ENCODE measurements around the gene CISD2. TPM values are rescaled to one million over a fixed set of nuclear protein-coding genes. Genes with fewer than 3 reads are reported as not detected.
"Not testable (repeated sequence)": the region's sequence is repeated elsewhere in the genome, so short reads cannot be mapped to it uniquely, and the experiment has no call there.

CISD2 gene
- total RNA-seq, 6 experiments from 2014 or later: 29.7 to 38.8 (median 34.4) TPM

DNA sequence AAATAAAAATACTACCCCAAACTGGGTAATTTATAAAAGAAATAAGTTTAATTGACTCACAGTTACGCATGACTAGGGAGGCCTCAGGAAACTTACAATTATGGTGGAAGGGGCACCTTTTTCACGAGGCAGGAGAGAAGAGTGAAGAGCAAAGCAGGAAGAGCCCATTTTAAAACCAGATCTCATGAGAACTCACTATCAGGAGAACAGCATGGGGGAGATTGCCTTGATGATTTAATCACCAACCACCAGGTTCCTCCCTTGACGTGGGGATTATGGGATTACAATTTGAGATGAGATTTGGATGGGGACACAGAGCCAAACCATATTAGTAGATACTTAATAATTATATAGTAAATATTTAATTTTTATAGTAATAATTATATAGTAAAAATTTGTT, 10.1 kb downstream of the CISD2 start:
- Mint-ChIP-seq H3K4me1 (ENCODE audit: low read depth) (peaks cover 13% of the 10 kb centered on the region; the same call in 1 of the 2 replicates), H3K27me3 (ENCODE audit: insufficient read depth) (no peaks in the 10 kb centered on the region), H3K36me3 (ENCODE audit: low read depth) (peaks cover 43% of the 10 kb centered on the region), H3K27ac (no peak overlapping the region), H3K4me3 (no peak overlapping the region), H3K9me3 (peaks cover 9% of the 10 kb centered on the region)
- DNase-seq: no peak
- TF ChIP-seq, protein P1, sequence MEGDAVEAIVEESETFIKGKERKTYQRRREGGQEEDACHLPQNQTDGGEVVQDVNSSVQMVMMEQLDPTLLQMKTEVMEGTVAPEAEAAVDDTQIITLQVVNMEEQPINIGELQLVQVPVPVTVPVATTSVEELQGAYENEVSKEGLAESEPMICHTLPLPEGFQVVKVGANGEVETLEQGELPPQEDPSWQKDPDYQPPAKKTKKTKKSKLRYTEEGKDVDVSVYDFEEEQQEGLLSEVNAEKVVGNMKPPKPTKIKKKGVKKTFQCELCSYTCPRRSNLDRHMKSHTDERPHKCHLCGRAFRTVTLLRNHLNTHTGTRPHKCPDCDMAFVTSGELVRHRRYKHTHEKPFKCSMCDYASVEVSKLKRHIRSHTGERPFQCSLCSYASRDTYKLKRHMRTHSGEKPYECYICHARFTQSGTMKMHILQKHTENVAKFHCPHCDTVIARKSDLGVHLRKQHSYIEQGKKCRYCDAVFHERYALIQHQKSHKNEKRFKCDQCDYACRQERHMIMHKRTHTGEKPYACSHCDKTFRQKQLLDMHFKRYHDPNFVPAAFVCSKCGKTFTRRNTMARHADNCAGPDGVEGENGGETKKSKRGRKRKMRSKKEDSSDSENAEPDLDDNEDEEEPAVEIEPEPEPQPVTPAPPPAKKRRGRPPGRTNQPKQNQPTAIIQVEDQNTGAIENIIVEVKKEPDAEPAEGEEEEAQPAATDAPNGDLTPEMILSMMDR (IDR thresholded peaks at IDR 0.05): no peak

DNA sequence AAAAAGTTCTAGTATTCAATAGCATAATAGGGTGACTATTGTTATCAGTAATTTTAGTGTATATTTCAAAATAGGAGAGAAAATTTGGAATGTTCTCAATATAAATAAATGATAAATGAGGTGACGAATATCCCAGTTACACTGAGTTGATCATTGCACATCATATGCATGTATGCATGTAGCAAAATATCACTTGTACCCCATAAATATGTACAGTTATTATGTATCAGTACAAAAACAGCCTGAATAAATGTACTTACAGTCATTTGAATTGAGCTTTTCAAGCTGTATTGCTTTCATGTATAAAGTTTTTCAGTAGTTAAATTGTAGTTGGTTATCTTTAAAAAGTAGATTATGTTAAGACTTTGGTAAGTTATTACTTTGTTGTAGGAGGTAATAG, 12.6 kb downstream of the CISD2 start:
- Mint-ChIP-seq H3K27ac (no peak overlapping the region), H3K4me1 (ENCODE audit: low read depth) (peaks cover 5% of the 10 kb centered on the region; the same call in 1 of the 2 replicates), H3K9me3 (peaks cover 8% of the 10 kb centered on the region), H3K4me3 (no peak overlapping the region), H3K36me3 (ENCODE audit: low read depth) (peaks cover 19% of the 10 kb centered on the region), H3K27me3 (ENCODE audit: insufficient read depth) (no peaks in the 10 kb centered on the region)
- DNase-seq: no peak
- TF ChIP-seq, protein P1 (IDR thresholded peaks at IDR 0.05): no peak

DNA sequence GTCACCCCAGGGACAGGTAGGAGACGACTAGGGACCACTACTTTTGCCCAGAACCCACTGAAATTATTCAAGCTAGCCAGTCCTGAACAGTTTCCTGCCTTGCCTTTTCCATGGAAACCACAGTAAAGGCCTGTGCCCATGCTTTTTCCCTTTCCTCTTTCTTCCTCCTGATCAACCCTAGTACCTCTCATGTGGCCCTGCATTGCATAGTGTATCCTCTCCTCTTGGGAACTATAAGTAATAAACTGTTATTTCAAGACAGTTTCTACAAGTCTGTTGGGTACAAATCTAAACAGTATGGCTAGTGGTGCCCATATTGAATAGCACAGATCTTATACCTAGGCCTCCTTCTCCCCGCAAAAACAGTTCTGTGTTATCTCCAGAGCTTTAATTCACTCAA, 14.5 kb downstream of the CISD2 start:
- H3K27ac Mint-ChIP-seq: no peak overlapping the region
- H3K9me3 Mint-ChIP-seq: no peaks in the 10 kb centered on the region; the same call in 1 of the 2 replicates
- H3K4me1 Mint-ChIP-seq (ENCODE audit: low read depth): peaks cover 4% of the 10 kb centered on the region; the same call in 1 of the 2 replicates
- TF ChIP-seq, protein P1 (IDR thresholded peaks at IDR 0.05): no peak
- no peak overlapping the region for H3K4me3 Mint-ChIP-seq
- no peak for DNase-seq
- H3K36me3 Mint-ChIP-seq (ENCODE audit: low read depth): peaks cover 7% of the 10 kb centered on the region
- no peaks in the 10 kb centered on the region for H3K27me3 Mint-ChIP-seq (ENCODE audit: insufficient read depth)

DNA sequence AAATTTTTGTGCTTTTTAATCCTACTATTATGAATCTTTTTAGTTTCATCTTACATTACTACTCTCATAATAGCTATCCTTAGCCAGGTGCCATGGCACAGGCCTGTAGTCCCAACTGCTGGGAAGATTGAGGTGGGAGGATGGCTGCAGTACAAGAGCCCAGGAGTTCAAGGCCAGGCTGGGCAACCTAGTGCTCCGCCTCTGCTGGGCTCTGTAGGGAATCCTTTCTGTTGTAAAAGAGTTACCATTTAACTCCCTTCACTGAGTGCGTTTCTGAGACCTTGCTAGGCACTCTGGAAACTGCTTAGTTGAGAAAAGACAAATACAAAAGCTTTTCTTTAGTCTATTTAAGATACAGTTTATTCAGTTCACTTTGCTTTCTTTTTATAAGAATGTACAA, 19.8 kb downstream of the CISD2 start:
- H3K4me1 Mint-ChIP-seq (ENCODE audit: low read depth); DNase-seq; H3K4me3 Mint-ChIP-seq; H3K36me3 Mint-ChIP-seq (ENCODE audit: low read depth); H3K9me3 Mint-ChIP-seq; H3K27me3 Mint-ChIP-seq (ENCODE audit: insufficient read depth); H3K27ac Mint-ChIP-seq: not testable (repeated sequence)

DNA sequence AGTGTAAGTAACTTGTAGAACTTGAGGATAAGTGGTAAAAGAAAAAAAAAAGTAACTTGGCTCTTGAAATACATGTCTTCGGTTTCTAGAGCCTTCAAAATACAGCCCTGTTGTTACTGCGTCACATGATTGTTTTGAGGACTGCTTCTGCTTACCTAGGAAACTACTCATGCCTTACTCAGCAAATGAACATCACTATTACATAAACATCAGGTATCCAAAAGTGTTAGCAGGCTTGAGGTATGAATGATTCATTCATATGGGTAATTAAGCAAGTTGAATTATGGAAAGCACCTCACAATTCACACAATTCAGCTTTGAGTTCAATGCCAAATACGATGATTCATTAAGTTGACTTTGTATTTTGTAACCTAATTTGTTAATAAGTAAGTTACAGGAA, 21.1 kb downstream of the CISD2 start:
- H3K4me1 Mint-ChIP-seq (ENCODE audit: low read depth); H3K4me3 Mint-ChIP-seq; H3K27ac Mint-ChIP-seq; H3K9me3 Mint-ChIP-seq; H3K27me3 Mint-ChIP-seq (ENCODE audit: insufficient read depth); H3K36me3 Mint-ChIP-seq (ENCODE audit: low read depth); DNase-seq: not testable (repeated sequence)

DNA sequence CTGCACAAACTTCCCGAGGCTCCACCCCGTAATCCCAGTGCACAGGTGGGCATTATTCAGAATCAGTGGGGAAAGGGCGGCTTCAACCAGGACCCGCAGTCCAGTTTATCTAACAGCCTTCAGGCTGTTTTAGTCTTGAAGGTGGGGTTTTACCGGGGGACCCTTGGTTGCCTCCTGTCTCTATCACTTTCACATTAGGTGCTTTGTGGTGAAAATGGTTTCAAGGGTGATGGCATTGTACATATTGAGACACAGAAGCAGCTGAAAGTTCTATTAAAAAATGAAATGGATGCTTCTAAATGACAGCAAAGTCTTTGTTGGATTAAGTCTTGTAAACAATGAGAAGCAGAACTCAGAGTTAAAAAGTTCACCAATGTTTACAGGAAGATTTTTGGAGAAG, 27.8 kb downstream of the CISD2 start:
- H3K27me3 Mint-ChIP-seq (ENCODE audit: insufficient read depth); DNase-seq; H3K4me1 Mint-ChIP-seq (ENCODE audit: low read depth); H3K9me3 Mint-ChIP-seq; H3K27ac Mint-ChIP-seq; H3K4me3 Mint-ChIP-seq; H3K36me3 Mint-ChIP-seq (ENCODE audit: low read depth): not testable (repeated sequence)

DNA sequence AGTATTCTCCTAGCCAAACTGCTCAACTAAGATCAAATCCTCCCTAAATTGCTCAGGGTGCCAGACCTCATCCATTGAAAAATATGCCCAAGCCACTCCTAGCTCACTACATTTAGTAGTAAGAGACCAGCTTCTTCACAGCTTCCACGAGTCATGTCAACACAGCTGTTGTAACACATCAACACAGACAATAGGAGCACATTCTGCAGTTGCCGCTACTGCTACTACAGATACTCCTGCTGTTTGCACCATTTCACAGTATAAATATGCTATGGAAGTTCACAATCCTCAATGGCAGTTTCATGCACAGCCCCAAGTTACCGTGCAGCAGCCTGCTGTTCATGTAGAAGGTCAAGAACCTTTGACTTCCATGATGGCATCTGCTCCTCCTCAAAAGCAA, 28.8 kb downstream of the CISD2 start:
- not testable (repeated sequence) for H3K4me3 Mint-ChIP-seq; H3K27me3 Mint-ChIP-seq (ENCODE audit: insufficient read depth); H3K9me3 Mint-ChIP-seq; DNase-seq; H3K4me1 Mint-ChIP-seq (ENCODE audit: low read depth); H3K36me3 Mint-ChIP-seq (ENCODE audit: low read depth); H3K27ac Mint-ChIP-seq

DNA sequence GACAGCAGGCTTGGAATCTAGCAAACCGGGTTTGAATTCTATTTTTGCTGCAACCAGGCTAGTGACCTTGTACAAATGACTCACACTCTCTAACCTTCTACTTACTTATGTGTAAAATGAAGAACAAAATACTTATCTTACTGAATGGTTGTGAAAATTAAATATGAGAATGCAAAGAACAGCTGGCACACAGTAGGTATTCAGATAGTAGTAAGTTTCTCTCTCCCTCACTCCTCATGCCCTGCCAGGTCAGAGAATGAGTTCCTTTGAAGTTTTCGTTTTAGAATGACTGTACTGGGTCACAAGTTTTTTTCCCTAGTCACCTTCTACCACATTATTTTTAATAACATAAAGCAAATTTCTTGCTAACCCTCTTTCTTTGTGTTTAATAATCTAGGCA, 33.0 kb downstream of the CISD2 start:
- no peak for DNase-seq
- Mint-ChIP-seq H3K27ac (no peak overlapping the region), H3K4me1 (ENCODE audit: low read depth) (peaks cover 8% of the 10 kb centered on the region)

More for the DNA sequence above, 33.0 kb downstream of the CISD2 start:
- Mint-ChIP-seq H3K4me3 (no peak overlapping the region), H3K36me3 (ENCODE audit: low read depth) (no peaks in the 10 kb centered on the region), H3K27me3 (ENCODE audit: insufficient read depth) (no peaks in the 10 kb centered on the region), H3K9me3 (no peaks in the 10 kb centered on the region)
- TF ChIP-seq, protein P1 (IDR thresholded peaks at IDR 0.05): no peak
